CD14-positive monocyte (primary cell): Measurements from ENCODE around the gene RALGAPB. TPM values are rescaled to one million over a fixed set of nuclear protein-coding genes. Genes with fewer than 3 reads are reported as not detected.

Source experiments
- DNase-seq, 3 donors: peaks; one replicate each; pipeline ENCODE4 v3.0.0-alpha.2; 2011 to 2022
- H2AFZ ChIP-seq: 2 replicates; pipeline ENCODE4 v1.6.0; 2012; ENCODE audit warnings: mild to moderate bottlenecking, low read depth, low read length, inconsistent platforms; ENCODE audit not compliant: insufficient read depth, poor library complexity, severe bottlenecking
- H3K27ac ChIP-seq, 2 donors: 1 replicate in 1 of 2; 2 replicates in 1 of 2; pipeline ENCODE4 v1.5.1; 2012 to 2013; ENCODE audit warnings: low read length in 2 of 2, control low read depth in 1 of 2, inconsistent platforms in 1 of 2, low read depth in 1 of 2, mild to moderate bottlenecking in 1 of 2
- H3K27me3 ChIP-seq, 2 donors: one replicate each; pipeline versions ENCODE4 v1.6.0 to v1.6.1; 2011 to 2013; ENCODE audit warnings: low read length in 2 of 2; ENCODE audit not compliant: control insufficient read depth in 2 of 2, insufficient read depth in 2 of 2
- H3K36me3 ChIP-seq, 2 donors: replicated peaks in 1 of 2; 1 replicate in 1 of 2; 2 replicates in 1 of 2; pipeline versions ENCODE4 v1.5.1 to v1.6.1; 2012 to 2013; ENCODE audit warnings: low read length in 2 of 2, control low read depth in 1 of 2, inconsistent platforms in 1 of 2, mild to moderate bottlenecking in 1 of 2; ENCODE audit not compliant: insufficient read depth in 2 of 2, control insufficient read depth in 1 of 2
- H3K4me1 ChIP-seq, 2 donors: 1 replicate in 1 of 2; 2 replicates in 1 of 2; pipeline versions ENCODE4 v1.5.1 to v1.6.1; 2012 to 2013; ENCODE audit warnings: low read length in 2 of 2, control low read depth in 1 of 2, inconsistent platforms in 1 of 2, mild to moderate bottlenecking in 1 of 2, moderate library complexity in 1 of 2; ENCODE audit not compliant: insufficient read depth in 2 of 2, control insufficient read depth in 1 of 2
- H3K4me2 ChIP-seq: replicated peaks from 2 replicates; pipeline ENCODE3; 2012; ENCODE audit warnings: low read length, moderate library complexity, mild to moderate bottlenecking; ENCODE audit not compliant: poor library complexity, severe bottlenecking; ENCODE audit errors: extremely low read depth
- H3K4me3 ChIP-seq, 3 experiments: fragments of 200-600 bp in 1 of 3; sonication (generic) in 1 of 3; replicated peaks in 1 of 3; 1 replicate in 2 of 3; 2 replicates in 1 of 3; pipeline ENCODE4 v1.5.1; 2011 to 2013; ENCODE audit warnings: low read length in 3 of 3, mild to moderate bottlenecking in 3 of 3, control low read depth in 2 of 3, low read depth in 2 of 3, inconsistent platforms in 1 of 3, moderate library complexity in 1 of 3
- H3K79me2 ChIP-seq: 2 replicates; pipeline ENCODE4 v1.6.0; 2012; ENCODE audit warnings: mild to moderate bottlenecking, control low read depth, inconsistent platforms, low read length, moderate library complexity; ENCODE audit not compliant: insufficient read depth
- H3K9ac ChIP-seq: 2 replicates; pipeline ENCODE4 v1.6.0; 2017; ENCODE audit warnings: low read length, mild to moderate bottlenecking; ENCODE audit not compliant: insufficient read depth, poor library complexity, severe bottlenecking
- H3K9me3 ChIP-seq, 2 donors: replicated peaks in 1 of 2; 1 replicate in 1 of 2; 2 replicates in 1 of 2; pipeline versions ENCODE4 v1.5.1 to v1.6.1; 2012 to 2013; ENCODE audit warnings: low read length in 2 of 2, control low read depth in 1 of 2; ENCODE audit not compliant: control insufficient read depth in 1 of 2, insufficient read depth in 1 of 2
- H4K20me1 ChIP-seq: 2 replicates; pipeline ENCODE4 v1.6.0; 2012; ENCODE audit warnings: mild to moderate bottlenecking, low read length, control low read depth, moderate library complexity; ENCODE audit not compliant: insufficient read depth
- H3K27ac Mint-ChIP-seq, 7 donors: one replicate each; pipeline ENCODE4 v1.8.0; 2020; ENCODE audit warnings: mild to moderate bottlenecking in 7 of 7, mixed read lengths in 7 of 7, moderate library complexity in 6 of 7, inconsistent platforms in 2 of 7
- H3K27me3 Mint-ChIP-seq, 3 donors: one replicate each; pipeline ENCODE4 v1.8.0; 2021 to 2022; ENCODE audit warnings: low read depth in 3 of 3, mild to moderate bottlenecking in 3 of 3, mixed read lengths in 3 of 3, moderate library complexity in 3 of 3, inconsistent platforms in 1 of 3
- H3K36me3 Mint-ChIP-seq, 2 donors: one replicate each; pipeline ENCODE4 v1.8.0; 2020; ENCODE audit warnings: mixed read lengths in 2 of 2, inconsistent platforms in 1 of 2, mild to moderate bottlenecking in 1 of 2
- H3K4me1 Mint-ChIP-seq: one replicate; pipeline ENCODE4 v1.8.0; 2020; ENCODE audit warnings: mild to moderate bottlenecking, mixed read lengths
- H3K4me3 Mint-ChIP-seq, 2 donors: one replicate each; pipeline ENCODE4 v1.8.0; 2020; ENCODE audit warnings: mild to moderate bottlenecking in 2 of 2, mixed read lengths in 2 of 2, moderate library complexity in 1 of 2
- H3K9me3 Mint-ChIP-seq, 7 donors: one replicate each; pipeline ENCODE4 v1.8.0; 2020 to 2022; ENCODE audit warnings: mixed read lengths in 7 of 7, mild to moderate bottlenecking in 6 of 7, moderate library complexity in 6 of 7, inconsistent platforms in 2 of 7
- WGBS: methylation state at CpG from one replicate; pipeline ENCODE4 v1.1.5; 2013; ENCODE audit warnings: missing lambda C conversion rate; ENCODE audit not compliant: insufficient coverage; 5-methylcytosine and 5-hydroxymethylcytosine counted together
- intact Hi-C, 2 donors: fragments of 100-400 bp; cut with micrococcal nuclease; formaldehyde crosslinking; loops; one replicate each; pipeline versions ENCODE4 v1.15.0 to v1.15.1; 2023
- polyA plus RNA-seq, 3 donors: library from polyadenylated mRNA; depleted of rRNA in 1 of 3; unstranded in 2 of 3; stranded (reverse) in 1 of 3; fragments of 300-500 nt in 2 of 3; fragments of >200 nt in 1 of 3; fragmentation: Illumina TruSeq in 2 of 3; gene quantifications; 1 replicate in 2 of 3; 2 replicates in 1 of 3; pipeline ENCODE4 v1.2.3, GENCODE V29; 2012 to 2021
- TF ChIP-seq, protein P1 (sequence below): fragments of 200-600 bp; IDR thresholded peaks from one replicate; pipeline ENCODE4 v1.8.0; 2022; ENCODE audit warnings: antibody characterized with exemption, mild to moderate bottlenecking

Gene RALGAPB
- polyA plus RNA-seq, 3 donors, result 4.7 to 15.5 (median 6.1) TPM

DNA sequence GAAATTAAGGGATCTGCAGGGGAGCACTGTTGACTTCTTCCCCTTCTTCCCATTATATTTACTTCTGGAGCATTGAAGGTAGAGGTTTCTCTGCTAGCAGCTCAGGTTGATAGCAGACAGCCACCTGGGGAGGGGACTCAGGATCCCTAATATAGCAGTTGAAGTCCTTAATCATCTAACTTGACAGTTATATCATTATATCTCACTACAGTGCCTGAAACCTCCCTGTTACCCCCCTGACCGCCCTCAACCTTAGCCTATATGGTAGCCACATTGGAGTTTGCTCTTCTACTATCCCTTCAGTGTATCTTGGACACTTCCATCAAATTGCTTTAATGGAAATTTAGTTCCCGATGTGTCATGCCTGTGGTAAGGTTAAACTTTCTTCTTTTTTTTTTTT lies 7.0 kb downstream of the RALGAPB start:
- H4K20me1 ChIP-seq, result peaks cover 95% of the 10 kb centered on the region
- TF ChIP-seq, protein P1, sequence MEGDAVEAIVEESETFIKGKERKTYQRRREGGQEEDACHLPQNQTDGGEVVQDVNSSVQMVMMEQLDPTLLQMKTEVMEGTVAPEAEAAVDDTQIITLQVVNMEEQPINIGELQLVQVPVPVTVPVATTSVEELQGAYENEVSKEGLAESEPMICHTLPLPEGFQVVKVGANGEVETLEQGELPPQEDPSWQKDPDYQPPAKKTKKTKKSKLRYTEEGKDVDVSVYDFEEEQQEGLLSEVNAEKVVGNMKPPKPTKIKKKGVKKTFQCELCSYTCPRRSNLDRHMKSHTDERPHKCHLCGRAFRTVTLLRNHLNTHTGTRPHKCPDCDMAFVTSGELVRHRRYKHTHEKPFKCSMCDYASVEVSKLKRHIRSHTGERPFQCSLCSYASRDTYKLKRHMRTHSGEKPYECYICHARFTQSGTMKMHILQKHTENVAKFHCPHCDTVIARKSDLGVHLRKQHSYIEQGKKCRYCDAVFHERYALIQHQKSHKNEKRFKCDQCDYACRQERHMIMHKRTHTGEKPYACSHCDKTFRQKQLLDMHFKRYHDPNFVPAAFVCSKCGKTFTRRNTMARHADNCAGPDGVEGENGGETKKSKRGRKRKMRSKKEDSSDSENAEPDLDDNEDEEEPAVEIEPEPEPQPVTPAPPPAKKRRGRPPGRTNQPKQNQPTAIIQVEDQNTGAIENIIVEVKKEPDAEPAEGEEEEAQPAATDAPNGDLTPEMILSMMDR, result no peak
- peaks cover 90% of the 10 kb centered on the region for H3K79me2 ChIP-seq
- H2AFZ ChIP-seq, result no peak overlapping the region
- intact Hi-C loops, result no loop called here
- H3K4me3 ChIP-seq, result no peak overlapping the region
- Mint-ChIP-seq H3K4me3 (no peak overlapping the region), H3K4me1 (peaks cover 12% of the 10 kb centered on the region), H3K36me3 (peaks cover 11 to 20% of the 10 kb centered on the region in 2 donors), H3K9me3 (no peaks in the 10 kb centered on the region), H3K27me3 (no peaks in the 10 kb centered on the region), H3K27ac (peak overlapping the region in 1 of 7 donors; percentile 21)
- no peak for DNase-seq
- no CpG with 5 or more reads among the region's 2 CpGs for WGBS
- no peaks in the 10 kb centered on the region for H3K27me3 ChIP-seq
- H3K27ac ChIP-seq, result no peak overlapping the region
- H3K36me3 ChIP-seq, result peaks cover 3 to 16% of the 10 kb centered on the region in 2 donors
- H3K9ac ChIP-seq, result no peak overlapping the region
- H3K9me3 ChIP-seq, result no peaks in the 10 kb centered on the region
- peaks cover 0 to under 1% of the 10 kb centered on the region in 2 donors for H3K4me1 ChIP-seq
- no peak overlapping the region for H3K4me2 ChIP-seq

DNA sequence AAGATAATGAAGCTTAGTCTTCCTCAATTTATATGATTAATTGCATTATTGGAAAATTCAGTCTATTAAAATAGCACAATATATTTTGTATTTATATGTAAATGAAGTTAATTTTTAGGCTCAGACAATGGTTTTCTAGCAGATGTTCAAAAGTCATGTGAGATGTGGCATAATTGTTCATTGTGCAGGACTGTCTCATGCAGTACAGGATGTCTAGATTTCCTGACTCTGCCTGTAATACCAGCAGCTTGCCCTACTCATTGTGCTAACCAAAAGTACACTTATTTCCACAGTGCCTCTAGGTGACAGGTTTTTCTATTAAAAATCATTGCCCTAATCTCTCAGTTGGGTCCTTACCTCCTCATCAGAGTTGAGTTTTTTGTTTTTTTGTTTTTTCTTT lies 12.4 kb downstream of the RALGAPB start:
- H3K4me2 ChIP-seq, result no peak overlapping the region
- no peak overlapping the region for H3K4me3 ChIP-seq
- H3K27ac ChIP-seq, result no peak overlapping the region
- peak overlapping the region in 2 of 7 donors; percentile 12 to 50 for H3K27ac Mint-ChIP-seq
- peaks cover 31 to 42% of the 10 kb centered on the region in 2 donors for H3K36me3 Mint-ChIP-seq
- H3K4me1 Mint-ChIP-seq, result no peaks in the 10 kb centered on the region
- intact Hi-C loops, result no loop called here
- no peaks in the 10 kb centered on the region for H3K9me3 Mint-ChIP-seq
- peaks cover 70% of the 10 kb centered on the region for H3K79me2 ChIP-seq
- H4K20me1 ChIP-seq, result peaks cover 95% of the 10 kb centered on the region
- no peaks in the 10 kb centered on the region for H3K9me3 ChIP-seq
- no peak overlapping the region for H3K4me3 Mint-ChIP-seq
- no peaks in the 10 kb centered on the region for H3K27me3 Mint-ChIP-seq
- H3K27me3 ChIP-seq, result no peaks in the 10 kb centered on the region
- no peaks in the 10 kb centered on the region for H3K4me1 ChIP-seq
- TF ChIP-seq, protein P1, result no peak
- DNase-seq, result no peak
- H2AFZ ChIP-seq, result no peak overlapping the region
- H3K36me3 ChIP-seq, result peaks cover 22 to 46% of the 10 kb centered on the region in 2 donors
- no peak overlapping the region for H3K9ac ChIP-seq
